Activated T-cell treated with anti-CD3 and anti-CD28 coated beads, Interleukin-2, amount 50 U/mL, for 48 hours (primary cell): Measurements from ENCODE around the gene ANHX.
"Not testable (repeated sequence)": the region's sequence is repeated elsewhere in the genome, so short reads cannot be mapped to it uniquely, and the experiment has no call there.

Source experiments
- DNase-seq, 2 experiments: peaks; one replicate each; pipeline ENCODE4 v3.0.0-alpha.2; 2020

The ANHX gene

DNA sequence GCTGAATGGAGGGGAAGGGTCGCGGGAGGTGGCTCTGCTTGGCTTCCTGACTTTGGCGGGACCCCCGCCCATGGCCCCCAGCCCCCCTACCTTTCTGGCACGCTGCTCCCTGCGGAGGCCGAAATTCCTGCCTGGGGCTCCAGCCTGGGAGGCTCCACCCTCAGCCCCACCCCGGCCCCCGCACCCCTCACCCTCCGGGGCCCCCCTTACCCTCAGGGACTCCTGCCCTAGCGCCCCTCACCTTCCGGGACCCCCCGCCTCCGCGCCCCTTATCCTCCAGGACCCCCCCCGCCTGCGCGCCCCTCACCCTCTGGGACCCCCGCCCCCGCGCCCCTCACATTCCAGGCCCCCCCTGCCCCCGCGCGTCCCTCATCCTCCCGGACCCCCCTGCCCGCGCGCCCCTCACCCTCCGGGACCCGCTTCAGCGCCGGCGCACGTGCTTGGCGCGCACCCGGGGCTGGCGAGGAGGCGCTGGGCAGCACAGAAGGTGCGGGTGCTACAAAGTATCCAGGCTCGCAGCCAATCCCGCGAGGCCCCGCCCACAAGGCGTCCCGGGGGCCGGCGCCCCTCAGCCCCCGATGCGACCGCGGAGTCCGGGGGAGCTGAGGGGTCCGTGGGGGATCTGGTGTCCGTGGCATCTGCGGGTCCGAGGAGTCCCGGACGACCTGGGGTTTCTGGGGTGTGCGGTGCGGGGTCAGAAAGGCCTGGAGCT is at the start of gene ANHX:
ANHX (minus strand) TSS at position 477 of the 712 bp plus-strand sequence. CDS start 1,521 bp downstream, outside the sequence.
- DNase-seq: no peak

DNA sequence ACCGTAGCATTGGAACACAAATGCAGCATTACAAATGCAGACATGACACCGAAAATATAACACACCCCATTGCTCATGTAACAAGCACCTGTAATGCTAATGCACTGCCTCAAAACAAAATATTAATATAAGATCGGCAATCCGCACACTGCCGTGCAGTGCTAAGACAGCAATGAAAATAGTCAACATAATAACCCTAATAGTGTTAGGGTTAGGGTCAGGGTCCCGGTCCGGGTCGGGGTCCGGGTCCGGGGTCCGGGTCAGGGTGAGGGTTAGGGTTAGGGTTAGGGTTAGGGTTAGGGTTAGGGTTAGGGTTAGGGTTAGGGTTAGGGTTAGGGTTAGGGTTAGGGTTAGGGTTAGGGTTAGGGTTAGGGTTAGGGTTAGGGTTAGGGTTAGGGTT is 29.0 kb upstream of the ANHX start:
- DNase-seq: not testable (repeated sequence)

DNA sequence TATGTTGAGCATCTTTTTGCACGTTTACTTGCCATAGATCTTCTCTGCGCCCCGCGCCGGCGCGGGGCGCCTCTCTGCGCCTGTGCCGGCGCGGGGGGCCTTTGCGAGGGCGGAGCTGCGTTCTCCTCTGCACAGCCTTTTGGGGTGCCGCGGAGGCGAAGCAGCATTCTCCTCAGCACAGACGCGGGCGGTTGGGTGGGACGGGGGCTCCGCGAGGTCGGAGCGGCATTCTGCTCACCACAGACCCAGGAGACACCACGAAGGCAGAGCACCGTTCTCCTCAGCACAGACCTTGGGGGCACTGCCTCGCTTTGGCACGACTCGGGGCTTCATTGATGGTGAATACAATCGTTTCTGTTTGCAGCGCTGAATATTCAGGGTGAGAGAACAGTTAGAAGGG is 28.5 kb upstream of the ANHX start:
- DNase-seq: no peak

DNA sequence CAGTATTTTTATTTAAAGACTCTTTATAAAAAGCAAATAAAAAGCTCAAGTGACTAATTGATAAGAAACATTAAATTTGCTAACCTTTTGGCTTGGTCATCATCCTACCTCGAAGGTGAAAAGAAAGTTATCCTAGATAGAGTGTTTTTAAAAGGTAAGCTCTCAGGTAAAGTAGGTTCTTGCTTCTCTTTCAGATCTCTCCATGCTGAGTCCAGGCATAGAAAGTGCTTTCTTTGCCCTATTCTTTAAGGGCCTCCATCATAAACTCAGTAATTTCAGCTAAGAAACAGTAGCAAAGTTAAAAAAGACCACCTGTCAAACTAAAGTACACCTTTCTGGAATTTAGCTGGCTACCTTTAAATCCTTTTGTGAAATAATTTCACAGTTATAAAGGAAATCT is 20.6 kb upstream of the ANHX start:
- no peak for DNase-seq

DNA sequence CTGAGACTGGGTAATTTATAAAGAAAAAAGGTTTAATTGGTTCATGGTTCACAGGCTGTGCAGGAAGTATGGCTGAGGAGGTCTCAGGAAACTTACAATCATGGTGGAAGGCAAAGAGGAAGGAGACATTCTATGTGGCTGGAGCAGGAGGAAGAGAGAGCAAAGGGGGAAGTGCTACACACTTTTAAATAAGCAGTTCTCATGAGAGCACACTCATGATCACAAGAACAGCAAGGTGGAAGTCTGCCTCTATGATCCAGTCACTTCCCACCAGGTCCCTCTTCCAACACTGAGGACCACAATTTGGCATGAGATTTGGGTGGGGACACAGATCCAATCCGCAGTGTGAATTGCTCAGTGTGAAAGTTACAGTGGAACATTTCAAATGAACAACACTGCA is 20.2 kb upstream of the ANHX start:
- not testable (repeated sequence) for DNase-seq

DNA sequence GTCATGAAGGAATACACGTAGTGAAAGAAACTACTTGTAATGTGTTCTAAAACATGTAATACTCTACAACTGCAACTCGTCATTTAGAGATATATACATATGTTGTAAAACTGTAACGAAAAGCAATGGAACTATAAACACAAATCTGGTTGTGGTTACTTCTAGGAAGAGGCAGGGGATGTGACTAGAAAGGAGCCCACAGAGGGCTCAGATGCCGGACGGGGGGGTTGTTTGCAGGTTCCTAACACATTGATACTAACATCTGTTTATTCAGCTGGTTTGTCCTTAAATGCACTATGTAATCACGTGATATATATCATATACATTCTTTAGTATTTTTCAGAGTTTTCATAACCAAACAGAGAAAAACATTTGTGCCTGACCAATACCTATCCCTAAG is 16.1 kb upstream of the ANHX start:
- no peak for DNase-seq

DNA sequence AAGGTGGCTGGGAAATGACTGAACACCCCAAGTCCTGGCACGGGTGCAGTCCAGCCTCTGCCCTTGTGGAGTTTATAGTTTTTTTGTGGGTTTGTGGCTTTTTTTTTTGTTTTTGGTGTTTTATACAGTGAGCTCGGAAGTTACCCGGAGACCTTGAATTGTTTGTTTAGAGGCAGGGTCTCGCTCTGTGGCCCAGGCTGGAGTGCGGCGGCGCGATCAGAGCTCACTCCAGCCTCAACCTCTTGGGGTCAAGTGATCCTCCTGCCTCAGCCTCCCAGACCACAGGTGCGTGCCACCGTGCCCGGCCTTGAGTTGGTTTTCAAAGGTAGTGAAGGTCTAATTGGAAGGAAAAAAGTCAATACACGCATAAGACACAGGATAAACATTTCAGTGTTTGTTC is 879 bp upstream of the ANHX start:
- no peak for DNase-seq

DNA sequence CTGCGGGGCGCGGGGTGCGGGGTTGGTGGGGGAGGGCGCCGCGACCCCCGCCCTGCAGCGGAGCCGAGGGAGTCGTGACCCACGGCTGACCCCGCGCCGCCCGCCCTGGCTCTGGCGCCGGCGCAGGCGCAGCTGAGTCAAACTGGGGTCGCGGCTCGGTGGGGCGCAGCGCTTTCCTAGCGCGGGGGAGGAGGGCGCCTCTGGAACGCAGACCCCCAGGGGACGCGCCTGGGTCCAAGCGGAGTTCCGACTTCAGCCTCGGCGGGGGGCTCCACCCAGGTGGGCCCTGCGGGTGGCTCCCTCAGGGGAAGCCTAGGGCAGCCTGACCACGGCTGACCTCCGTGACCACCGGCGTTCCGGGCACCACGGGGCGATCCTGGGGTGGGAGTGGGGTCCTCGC is 467 bp upstream of the ANHX start:
- DNase-seq: no peak

DNA sequence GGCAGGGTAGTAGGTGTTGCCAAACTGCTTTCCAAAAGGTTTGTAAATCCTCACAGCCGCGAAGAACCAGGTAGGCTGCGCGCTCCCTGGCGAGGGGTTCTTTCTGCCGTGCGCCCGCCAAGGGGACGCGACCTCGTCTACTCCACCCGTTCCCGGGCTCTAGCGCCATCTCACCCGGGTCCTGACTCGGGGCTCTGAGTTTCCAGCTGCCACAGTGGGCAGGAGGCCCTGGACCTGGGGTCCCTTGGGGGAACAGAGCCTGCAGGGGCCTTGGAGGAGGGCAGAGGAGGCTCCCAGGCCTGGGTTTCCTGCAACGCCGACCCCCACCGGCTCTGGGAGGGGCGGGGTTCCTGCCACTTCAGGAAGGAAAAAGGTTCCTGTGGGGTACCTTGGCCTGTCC is 706 bp downstream of the ANHX start:
- no peak for DNase-seq

DNA sequence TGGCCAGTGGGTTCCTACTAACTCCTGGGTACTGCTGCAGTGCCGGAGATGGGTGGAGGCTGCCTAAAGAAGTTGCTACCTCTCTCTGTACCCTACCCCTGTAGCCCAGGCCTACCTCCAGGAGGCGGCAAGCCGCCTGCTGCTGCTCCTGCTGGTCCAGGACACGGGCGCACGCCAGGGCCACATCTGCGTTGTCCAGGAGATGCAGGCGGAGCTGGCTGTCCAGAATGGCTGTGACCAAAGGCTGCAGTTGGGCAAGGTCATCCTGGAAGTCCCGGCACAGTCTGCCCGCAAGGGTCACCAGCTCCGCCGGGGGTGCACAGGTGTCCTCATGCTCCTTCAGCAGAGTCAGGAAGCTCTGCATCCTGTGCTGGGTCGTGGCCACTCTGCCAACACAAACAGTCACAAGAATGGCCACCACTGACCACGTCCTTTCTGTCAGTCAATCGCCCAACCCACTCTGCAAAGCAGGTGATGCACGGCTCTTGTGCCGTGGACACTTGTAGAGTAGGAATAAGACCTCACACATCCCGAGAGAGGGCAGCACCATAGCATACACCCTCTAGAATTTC is 1.6 kb downstream of the ANHX start:
- no peak for DNase-seq

DNA sequence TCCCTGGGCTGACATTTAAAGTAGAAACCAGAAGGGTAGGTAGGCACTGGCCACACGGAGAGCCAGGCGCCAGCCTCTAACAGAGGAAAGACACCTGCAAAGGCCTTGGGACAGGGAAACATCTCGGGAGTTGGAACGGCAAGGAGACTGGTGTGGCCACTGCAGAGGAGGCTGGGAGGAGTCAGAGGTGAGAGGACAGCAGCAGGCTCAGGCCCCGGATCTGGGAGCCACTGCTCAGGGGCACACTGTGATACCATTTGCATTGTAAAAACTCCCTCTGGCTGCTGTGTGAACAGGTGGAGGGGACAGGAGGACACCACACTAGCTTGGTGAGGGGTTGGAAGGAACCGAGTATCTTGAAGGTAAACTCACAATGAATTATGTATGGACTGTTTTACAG is 2.7 kb downstream of the ANHX start:
- no peak for DNase-seq

DNA sequence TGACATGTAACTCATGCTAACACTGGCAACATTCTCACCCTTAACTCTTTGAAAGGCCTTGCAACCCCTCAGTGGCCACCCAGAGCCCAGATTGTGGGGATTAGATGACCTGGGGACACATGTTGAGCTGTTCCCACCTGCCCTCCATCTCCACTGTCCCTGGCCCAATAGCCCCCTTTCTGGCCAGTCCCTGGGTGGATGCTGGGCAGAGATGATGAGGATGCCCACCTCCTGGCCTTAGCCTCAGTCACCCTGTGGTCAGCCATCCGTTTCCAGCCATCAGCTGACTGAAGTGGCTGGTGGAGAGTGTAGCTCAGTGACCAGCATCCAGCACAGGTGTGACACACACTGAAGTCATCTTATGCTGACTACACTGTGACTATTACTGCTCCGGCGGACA is 4.7 kb downstream of the ANHX start:
- no peak for DNase-seq

DNA sequence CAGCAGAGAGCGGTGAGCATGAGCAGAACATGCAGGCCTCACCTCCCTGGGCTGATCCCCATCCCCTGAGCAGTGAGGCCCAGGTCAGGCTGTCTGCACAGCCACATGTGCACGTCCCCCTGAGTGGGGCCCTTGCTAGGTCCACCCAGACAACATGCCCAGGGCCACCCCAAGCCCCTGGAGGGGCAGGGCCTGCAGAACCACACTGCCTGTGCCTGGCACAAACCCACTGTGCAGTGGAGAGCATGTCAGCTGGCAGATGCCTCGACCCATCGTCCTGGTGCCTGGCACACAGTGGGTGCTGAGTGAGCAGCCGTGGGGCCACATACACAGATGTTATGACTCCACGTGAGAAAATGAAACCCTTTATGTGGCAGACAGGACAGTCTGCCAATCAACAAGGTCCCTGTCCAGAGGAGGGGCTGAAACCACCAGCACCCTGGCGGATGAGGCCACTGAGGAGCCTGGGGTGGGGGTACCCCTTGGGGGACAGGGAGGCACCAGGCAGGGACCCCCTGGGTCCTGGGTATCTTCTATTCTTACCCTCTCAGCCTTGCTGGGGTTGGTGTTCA is 8.3 kb downstream of the ANHX start:
- no peak for DNase-seq

DNA sequence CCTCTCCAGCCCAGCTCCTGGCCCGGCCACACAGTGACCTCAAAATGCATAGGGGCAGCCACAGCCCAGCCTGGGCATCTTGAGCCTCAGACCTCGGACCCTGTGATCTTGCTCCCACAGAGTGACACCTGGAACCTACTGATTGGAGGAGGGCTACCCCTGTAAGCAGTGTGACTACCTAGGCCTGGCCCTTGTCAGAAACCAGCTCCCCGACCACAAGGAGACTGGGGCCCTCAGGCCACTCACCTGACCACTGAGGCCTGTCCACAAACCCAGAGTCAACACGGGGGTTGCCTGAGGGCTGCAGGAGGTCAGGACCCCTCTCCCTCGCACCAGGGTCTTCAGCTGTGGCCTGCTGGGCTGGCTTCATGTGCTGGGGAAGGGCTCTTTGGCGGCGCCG is 9.0 kb downstream of the ANHX start:
- no peak for DNase-seq

DNA sequence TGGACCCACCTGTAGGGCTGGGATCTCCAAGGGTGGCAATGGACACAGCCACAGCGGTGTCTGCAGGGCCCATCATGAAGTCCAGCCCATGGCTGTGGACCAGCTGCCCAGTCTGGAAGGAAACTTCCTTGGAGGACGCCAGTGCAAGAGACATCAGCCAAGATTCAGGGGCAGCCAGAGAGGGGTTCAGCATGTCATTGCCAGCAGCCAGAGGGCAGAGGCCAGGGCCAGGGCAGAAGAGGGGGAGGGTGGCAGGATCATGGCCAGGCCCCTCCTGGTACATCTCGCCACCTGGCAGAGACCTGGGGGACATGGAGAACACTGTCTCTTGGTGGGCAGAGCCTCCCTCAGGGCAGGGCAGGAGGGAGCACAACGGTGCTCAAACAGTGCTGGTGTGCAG is 10.2 kb downstream of the ANHX start:
- DNase-seq: no peak

DNA sequence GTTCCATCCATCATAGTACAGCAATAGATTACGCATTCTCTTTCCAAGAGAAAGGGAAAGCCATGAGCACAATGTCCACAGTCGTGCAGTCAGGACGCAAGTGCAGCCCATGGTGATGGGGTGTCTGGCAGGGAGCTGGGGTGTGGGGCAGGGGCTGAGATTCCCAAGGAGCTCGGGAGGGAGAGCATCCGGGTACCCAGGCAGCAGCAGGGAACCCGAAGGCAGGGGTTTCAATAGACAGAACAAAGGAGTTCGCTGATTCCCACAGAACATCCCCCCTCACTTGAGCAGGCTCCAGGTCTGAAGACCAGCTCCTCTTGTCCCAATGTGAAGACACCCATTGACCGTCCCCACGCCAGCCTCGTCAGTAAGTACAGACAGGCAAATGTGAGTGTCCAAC is 13.5 kb downstream of the ANHX start:
- no peak for DNase-seq

DNA sequence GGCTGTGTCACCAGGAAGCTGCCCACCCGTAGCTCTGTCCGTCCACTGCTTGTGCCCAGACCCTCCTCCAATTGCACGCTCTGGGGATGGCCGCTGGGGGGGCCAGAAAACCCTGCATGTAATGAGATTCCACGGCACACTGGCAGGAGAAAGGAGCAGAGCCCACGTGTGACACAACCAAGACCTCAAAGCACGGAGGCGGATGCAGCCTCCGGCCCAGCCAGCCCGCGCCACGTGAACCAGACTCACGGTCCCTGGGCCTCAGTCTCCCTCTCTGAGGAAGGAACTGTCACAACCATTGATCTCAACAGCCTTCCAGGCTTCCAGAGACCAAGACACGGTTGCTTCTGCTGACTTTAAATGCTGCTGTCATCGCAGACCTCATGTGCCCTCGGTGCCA is 14.4 kb downstream of the ANHX start:
- no peak for DNase-seq

DNA sequence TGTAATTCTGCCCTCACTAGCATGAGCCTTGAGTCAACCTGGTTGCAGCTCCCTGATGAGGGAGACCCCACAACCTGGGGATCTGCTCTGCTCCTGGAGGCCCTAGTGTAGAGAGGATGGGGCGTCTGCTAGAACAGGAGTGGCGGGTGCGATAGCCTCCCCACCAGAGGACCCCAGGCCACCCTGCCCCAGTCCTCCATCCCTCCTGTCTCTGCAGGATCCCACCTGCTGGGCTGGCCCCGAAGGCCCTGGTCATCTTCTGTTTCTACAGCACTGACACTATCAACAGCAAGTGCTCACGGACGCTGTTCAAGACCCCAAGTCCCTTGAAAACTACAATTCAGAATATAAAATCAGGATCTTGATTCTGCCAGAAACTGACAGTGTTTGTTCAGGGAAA is 15.2 kb downstream of the ANHX start:
- DNase-seq: no peak

DNA sequence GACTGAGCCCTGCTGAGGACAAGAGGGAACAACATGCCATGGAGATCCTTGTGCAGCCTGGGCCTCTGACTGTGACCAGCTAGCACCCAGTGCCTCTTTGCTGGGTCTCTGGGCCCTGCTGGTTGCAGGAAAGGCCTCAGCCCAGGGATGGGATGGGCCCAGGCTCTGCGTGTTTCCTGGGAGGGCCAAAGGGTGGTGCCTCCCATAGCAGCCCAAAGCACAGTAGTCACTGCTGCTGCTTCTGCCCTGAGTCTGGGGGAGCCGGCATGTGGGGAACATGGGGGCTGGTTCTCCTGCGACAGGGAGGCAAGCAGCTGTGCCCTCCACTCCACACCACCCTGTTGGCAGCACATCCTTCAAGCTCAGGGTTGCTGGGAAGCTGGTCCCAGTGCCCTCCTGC is 18.5 kb downstream of the ANHX start:
- no peak for DNase-seq

DNA sequence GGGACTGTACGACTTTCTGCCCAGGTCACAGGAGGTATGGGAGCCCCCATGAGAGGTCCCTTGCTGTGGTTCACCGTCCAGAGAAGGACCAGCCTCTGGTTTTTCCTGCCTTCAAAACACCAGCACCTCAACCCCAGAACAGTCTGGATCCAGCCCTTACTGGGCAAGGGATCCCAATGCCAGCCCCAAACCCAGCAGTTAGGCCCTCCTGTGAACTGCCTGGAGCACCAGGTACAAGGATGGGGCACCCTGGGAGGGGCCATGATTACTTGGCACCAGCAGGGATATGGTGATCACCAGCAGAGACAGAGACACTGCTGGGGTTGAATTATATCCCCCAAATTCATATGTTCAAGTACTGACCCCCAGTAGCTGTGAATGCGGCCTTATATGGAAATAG is 20.0 kb downstream of the ANHX start:
- no peak for DNase-seq

DNA sequence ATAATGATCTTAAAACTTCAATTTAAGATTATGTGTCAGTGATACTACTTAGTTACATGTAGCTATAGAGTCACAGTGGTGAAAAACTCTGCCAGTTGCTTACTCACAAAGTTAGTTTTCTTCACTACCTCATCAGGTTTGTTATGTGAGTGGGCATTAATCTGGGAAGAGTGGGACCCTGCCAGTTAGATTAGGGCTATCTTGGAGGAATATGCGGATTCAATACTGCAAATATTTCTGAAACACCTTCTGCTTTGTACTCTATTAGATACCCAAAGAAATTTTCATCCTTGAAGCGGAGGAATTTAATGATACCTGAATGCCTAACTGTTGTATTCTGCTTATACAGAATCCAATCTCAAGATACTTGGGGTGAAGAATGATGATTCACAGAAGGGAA is 29.3 kb downstream of the ANHX start:
- DNase-seq: no peak

DNA sequence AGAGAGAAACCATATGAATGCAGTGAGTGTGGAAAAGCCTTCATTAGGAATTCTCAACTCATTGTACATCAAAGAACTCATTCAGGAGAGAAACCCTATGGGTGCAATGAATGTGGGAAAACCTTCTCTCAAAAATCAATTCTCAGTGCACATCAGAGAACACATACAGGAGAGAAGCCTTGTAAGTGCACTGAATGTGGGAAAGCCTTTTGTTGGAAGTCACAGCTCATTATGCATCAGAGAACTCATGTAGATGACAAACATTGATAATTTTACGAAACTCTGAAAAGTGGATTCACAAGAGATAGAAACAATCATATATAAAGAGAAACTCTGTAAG is 31.4 kb downstream of the ANHX start:
- no peak for DNase-seq

DNA sequence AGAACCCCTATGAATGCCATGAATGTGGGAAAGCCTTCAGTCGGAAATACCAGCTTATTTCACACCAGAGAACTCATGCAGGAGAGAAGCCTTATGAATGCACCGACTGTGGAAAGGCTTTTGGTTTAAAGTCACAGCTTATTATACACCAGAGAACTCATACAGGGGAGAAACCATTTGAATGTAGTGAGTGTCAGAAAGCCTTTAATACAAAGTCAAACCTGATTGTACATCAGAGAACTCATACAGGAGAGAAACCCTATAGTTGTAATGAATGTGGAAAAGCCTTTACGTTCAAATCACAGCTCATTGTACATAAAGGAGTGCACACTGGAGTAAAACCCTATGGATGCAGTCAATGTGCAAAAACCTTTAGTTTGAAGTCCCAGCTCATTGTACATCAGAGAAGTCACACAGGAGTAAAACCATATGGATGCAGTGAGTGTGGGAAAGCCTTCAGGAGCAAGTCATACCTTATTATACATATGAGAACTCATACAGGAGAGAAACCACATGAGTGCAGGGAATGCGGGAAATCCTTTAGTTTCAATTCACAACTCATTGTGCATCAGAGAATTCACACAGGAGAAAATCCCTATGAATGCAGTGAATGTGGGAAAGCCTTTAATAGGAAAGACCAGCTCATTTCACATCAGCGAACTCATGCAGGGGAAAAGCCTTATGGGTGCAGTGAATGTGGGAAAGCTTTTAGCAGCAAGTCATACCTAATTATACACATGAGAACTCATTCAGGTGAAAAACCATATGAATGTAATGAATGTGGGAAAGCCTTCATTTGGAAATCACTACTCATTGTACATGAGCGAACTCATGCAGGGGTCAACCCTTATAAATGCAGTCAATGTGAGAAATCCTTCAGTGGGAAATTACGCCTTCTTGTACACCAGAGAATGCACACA is 32.1 kb downstream of the ANHX start:
- no peak for DNase-seq
